ENCODE measurements around the gene ERBB4. TPM values are rescaled to one million over a fixed set of nuclear protein-coding genes. Genes with fewer than 3 reads are reported as not detected.
"Not testable (repeated sequence)": the region's sequence is repeated elsewhere in the genome, so short reads cannot be mapped to it uniquely, and the experiment has no call there.

Gene ERBB4
- total RNA-seq, 1 donor from 2014 or later = not detected

GRCh38 chr2:212517693-212518092 is 20.9 kb downstream of the ERBB4 start:
- Mint-ChIP-seq H3K27ac (no peak overlapping the region), H3K4me1 (ENCODE audit: low read depth) (no peaks in the 10 kb centered on the region), H3K9me3 (no peaks in the 10 kb centered on the region), H3K4me3 (no peak overlapping the region), H3K36me3 (ENCODE audit: low read depth) (no peaks in the 10 kb centered on the region), H3K27me3 (ENCODE audit: insufficient read depth) (peaks cover 2% of the 10 kb centered on the region)
- no peak for DNase-seq (ENCODE audit: low spot score)
- intact Hi-C loops (cut with micrococcal nuclease) = no loop called here

DNA sequence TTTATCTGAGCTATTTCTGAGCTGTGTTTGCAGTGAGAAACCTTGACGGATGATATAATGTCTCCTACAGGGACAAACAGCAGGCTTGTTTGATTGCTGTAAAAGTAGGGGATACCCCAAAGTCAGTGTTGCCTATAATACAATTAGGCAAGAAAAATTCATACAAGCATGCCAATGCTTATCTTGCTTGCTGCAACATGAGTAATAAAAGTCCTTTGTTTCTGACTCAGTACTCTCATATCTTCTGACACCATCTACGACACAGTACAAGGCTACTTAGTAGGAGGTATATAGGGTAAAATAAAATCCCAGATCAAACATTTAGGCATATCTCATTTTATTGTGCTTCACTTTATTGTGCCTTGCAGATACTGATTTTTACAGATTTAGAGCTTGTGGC is 33.0 kb downstream of the ERBB4 start:
- intact Hi-C loops (cut with micrococcal nuclease) = no loop called here
- Mint-ChIP-seq H3K27me3 (ENCODE audit: insufficient read depth) (peaks cover 2% of the 10 kb centered on the region), H3K27ac (no peak overlapping the region), H3K36me3 (ENCODE audit: low read depth) (no peaks in the 10 kb centered on the region), H3K4me1 (ENCODE audit: low read depth) (no peaks in the 10 kb centered on the region), H3K9me3 (no peaks in the 10 kb centered on the region), H3K4me3 (no peak overlapping the region)
- no peak for DNase-seq (ENCODE audit: low spot score)

DNA sequence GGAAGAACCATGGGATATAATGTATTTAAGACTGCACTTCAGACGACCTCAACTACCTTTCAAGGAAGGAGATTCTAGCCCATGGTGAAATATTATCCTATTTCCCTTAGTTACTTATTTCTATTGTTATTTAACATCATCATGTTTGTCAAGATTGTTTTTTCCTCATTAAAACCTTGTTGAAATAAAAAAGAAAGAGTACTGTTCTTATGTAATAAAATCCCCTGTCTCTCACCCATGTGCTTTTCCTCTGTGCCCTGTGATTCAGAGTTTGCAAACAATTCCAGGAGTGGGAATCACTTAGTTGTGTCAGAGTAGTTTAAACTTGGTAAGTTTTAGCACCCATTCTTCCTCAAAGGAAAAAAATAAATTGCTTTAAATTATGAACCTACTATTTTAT is 43.6 kb downstream of the ERBB4 start:
- Mint-ChIP-seq H3K27ac (no peak overlapping the region), H3K36me3 (ENCODE audit: low read depth) (no peaks in the 10 kb centered on the region), H3K9me3 (no peaks in the 10 kb centered on the region), H3K4me1 (ENCODE audit: low read depth) (no peaks in the 10 kb centered on the region), H3K27me3 (ENCODE audit: insufficient read depth) (no peaks in the 10 kb centered on the region), H3K4me3 (no peak overlapping the region)
- DNase-seq (ENCODE audit: low spot score) = no peak
- intact Hi-C loops (cut with micrococcal nuclease) = no loop called here

- intact Hi-C loops (cut with micrococcal nuclease) = no loop called here
- Mint-ChIP-seq H3K36me3 (ENCODE audit: low read depth) (no peaks in the 10 kb centered on the region), H3K9me3 (no peaks in the 10 kb centered on the region), H3K4me3 (no peak overlapping the region), H3K27me3 (ENCODE audit: insufficient read depth) (no peaks in the 10 kb centered on the region), H3K27ac (no peak overlapping the region), H3K4me1 (ENCODE audit: low read depth) (no peaks in the 10 kb centered on the region)
- no peak for DNase-seq (ENCODE audit: low spot score)
Observed at GRCh38 chr2:212494418-212495020, 44.1 kb downstream of the ERBB4 start.

DNA sequence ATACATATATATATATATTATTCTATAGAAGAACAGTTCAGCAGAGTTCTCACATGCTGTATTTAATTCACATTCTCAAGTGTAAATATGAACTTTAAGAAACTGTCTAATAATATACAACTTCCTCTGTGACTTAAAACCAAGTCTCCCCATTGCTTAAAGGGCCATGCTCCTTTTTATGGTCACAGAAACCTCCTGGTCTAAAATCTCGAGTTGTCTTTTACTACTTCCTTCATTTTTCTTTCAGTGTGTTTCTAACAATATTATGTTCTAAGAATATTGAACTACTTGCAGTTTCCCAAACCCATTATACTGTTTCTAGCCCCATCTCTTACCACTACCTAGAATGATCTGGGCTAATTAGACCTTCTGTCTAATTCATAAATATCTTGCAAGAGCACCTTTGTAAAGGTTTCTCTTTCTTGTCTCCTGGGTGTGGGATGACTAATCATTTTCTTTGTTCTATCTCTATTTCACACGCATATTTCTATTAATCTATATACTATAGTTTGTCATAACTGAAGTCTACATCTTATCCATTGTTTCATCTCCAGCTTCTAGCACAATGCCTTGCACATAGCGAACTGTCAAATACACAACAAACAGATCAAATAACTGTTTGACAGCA is 48.8 kb downstream of the ERBB4 start:
- intact Hi-C loops (cut with micrococcal nuclease) = no loop called here
- H3K4me1 Mint-ChIP-seq (ENCODE audit: low read depth) = no peaks in the 10 kb centered on the region
- DNase-seq (ENCODE audit: low spot score) = no peak
- H3K9me3 Mint-ChIP-seq = no peaks in the 10 kb centered on the region
- no peaks in the 10 kb centered on the region for H3K27me3 Mint-ChIP-seq (ENCODE audit: insufficient read depth)
- no peaks in the 10 kb centered on the region for H3K36me3 Mint-ChIP-seq (ENCODE audit: low read depth)
- no peak overlapping the region for H3K4me3 Mint-ChIP-seq
- no peak overlapping the region for H3K27ac Mint-ChIP-seq

DNA sequence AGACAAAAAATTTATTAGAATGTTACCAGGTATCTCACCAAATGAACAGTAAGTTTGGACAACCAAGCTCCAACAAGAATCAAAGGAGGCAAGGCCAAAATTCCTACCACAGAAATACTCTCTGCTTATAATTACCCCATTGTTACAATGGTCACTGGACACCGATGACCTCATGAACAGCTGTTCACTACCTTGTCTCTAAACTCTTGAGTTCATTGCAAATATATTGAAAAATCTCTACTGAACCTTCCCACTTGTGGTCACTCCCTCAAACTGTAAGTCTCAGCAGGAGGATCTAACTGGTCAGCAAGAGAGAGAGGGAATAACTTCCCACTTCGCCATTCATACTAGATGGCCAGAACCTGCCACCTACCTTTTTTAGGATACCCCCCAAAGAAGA is 50.0 kb downstream of the ERBB4 start:
- H3K4me3 Mint-ChIP-seq = no peak overlapping the region

DNA sequence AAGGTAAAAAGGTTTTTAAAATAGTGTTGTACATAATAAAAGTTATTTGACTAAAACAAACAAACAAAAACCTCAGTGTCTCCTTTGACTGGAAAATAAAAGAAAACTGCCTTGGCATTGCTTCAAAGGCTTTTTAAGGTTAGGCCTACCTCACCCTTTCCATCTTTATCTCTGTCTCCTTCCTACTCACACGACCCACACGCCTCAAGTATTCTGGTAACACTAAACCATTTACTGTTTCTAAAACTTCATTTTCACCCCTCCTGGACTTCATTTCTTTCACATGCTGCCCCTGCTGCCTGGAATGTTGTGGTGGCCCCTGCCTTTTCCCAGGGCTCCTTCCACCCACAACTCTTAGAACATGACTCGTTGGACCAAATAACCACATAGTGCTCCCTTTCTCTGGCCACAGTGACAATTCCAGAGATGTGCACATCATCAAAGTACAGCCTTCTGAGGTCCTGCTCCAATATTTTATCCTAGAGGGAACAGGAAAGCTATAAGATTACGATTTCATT is 54.0 kb downstream of the ERBB4 start:
- intact Hi-C loops (cut with micrococcal nuclease) = no loop called here
- H3K4me1 Mint-ChIP-seq (ENCODE audit: low read depth) = no peaks in the 10 kb centered on the region
- no peaks in the 10 kb centered on the region for H3K36me3 Mint-ChIP-seq (ENCODE audit: low read depth)
- H3K9me3 Mint-ChIP-seq = no peaks in the 10 kb centered on the region
- no peak overlapping the region for H3K27ac Mint-ChIP-seq
- no peaks in the 10 kb centered on the region for H3K27me3 Mint-ChIP-seq (ENCODE audit: insufficient read depth)
- H3K4me3 Mint-ChIP-seq = no peak overlapping the region
- no peak for DNase-seq (ENCODE audit: low spot score)

More for the DNA sequence above, 50.0 kb downstream of the ERBB4 start:
- no peak for DNase-seq (ENCODE audit: low spot score)
- no peaks in the 10 kb centered on the region for H3K36me3 Mint-ChIP-seq (ENCODE audit: low read depth)
- no peaks in the 10 kb centered on the region for H3K9me3 Mint-ChIP-seq
- H3K4me1 Mint-ChIP-seq (ENCODE audit: low read depth) = no peaks in the 10 kb centered on the region
- H3K27me3 Mint-ChIP-seq (ENCODE audit: insufficient read depth) = no peaks in the 10 kb centered on the region
- no peak overlapping the region for H3K27ac Mint-ChIP-seq
- intact Hi-C loops (cut with micrococcal nuclease) = no loop called here

DNA sequence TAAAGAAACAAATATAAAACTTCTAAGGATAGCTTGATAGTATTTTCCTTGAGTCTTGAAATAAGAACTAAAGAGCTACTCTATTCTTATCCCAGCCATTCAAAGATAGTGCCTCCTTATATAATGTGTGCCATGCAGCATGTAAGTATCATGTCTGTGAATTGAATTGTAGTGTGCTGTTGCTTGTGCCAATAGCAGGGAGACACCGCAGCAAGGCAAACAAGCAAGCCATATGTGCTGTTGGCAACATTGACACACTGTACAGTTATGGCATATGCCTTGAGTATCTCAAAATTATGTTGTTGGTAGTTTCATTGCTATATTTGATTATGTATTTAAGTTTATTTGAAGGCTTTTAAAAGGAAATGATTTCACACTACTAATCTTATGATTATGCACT is 58.2 kb downstream of the ERBB4 start:
- intact Hi-C loops (cut with micrococcal nuclease) = no loop called here
- Mint-ChIP-seq H3K9me3 (no peaks in the 10 kb centered on the region), H3K4me1 (ENCODE audit: low read depth) (no peaks in the 10 kb centered on the region), H3K27me3 (ENCODE audit: insufficient read depth) (no peaks in the 10 kb centered on the region), H3K36me3 (ENCODE audit: low read depth) (no peaks in the 10 kb centered on the region), H3K27ac (no peak overlapping the region), H3K4me3 (no peak overlapping the region)
- no peak for DNase-seq (ENCODE audit: low spot score)

DNA sequence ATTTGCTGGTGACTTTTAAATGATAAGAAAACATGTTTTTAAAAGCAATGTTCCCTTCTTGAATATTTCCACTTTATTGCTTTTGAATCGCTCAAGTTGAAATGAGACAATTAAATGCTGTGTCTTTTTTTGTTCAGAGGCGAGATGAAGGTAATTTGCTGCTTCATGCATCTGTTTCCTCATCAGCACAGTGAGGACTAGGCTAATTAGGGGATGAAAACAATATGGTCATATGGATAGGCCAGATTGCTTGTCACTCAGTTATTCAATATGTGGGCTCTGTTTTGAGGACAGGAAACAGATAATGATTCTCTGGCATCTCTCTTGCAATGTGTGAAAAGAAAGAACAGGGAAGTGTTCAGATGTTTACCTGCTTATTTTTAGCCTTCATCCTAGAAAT is 61.0 kb downstream of the ERBB4 start:
- no peak for DNase-seq (ENCODE audit: low spot score)
- Mint-ChIP-seq H3K4me1 (ENCODE audit: low read depth) (no peaks in the 10 kb centered on the region), H3K9me3 (no peaks in the 10 kb centered on the region), H3K27me3 (ENCODE audit: insufficient read depth) (no peaks in the 10 kb centered on the region), H3K27ac (no peak overlapping the region), H3K36me3 (ENCODE audit: low read depth) (no peaks in the 10 kb centered on the region), H3K4me3 (no peak overlapping the region)
- intact Hi-C loops (cut with micrococcal nuclease) = no loop called here

- no peaks in the 10 kb centered on the region for H3K4me1 Mint-ChIP-seq (ENCODE audit: low read depth)
Observed at GRCh38 chr2:212473211-212473610, 65.4 kb downstream of the ERBB4 start.

DNA sequence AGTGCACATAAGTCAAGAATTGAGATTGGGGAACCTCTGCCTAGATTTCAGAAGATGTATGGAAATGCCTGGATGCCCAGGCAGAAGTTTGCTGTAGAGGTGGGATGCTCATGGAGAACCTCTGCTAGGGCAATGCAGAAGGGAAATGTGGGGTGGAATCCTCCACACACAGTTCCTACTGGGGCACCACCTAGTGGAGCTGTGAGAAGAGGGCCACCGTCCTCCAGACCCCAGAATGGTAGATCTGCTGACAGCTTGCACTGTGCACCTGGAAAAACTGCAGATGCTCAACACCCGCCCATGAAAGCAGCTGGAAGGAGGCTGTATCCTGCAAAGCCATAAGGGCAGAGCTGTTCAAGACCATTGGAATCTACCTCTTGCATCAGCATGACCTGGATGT is 71.1 kb downstream of the ERBB4 start:
- H3K27me3 Mint-ChIP-seq (ENCODE audit: insufficient read depth); intact Hi-C loops (cut with micrococcal nuclease); H3K27ac Mint-ChIP-seq; DNase-seq (ENCODE audit: low spot score); H3K9me3 Mint-ChIP-seq; H3K4me3 Mint-ChIP-seq; H3K4me1 Mint-ChIP-seq (ENCODE audit: low read depth); H3K36me3 Mint-ChIP-seq (ENCODE audit: low read depth): not testable (repeated sequence)

More at GRCh38 chr2:212473211-212473610, 65.4 kb downstream of the ERBB4 start:
- H3K36me3 Mint-ChIP-seq (ENCODE audit: low read depth) = no peaks in the 10 kb centered on the region
- intact Hi-C loops (cut with micrococcal nuclease) = no loop called here
- H3K9me3 Mint-ChIP-seq = no peaks in the 10 kb centered on the region
- no peaks in the 10 kb centered on the region for H3K27me3 Mint-ChIP-seq (ENCODE audit: insufficient read depth)
- H3K4me3 Mint-ChIP-seq = no peak overlapping the region
- DNase-seq (ENCODE audit: low spot score) = no peak
- H3K27ac Mint-ChIP-seq = no peak overlapping the region

GRCh38 chr2:212465456-212465855 is 73.1 kb downstream of the ERBB4 start:
- DNase-seq (ENCODE audit: low spot score) = no peak
- Mint-ChIP-seq H3K9me3 (no peaks in the 10 kb centered on the region), H3K4me3 (no peak overlapping the region), H3K4me1 (ENCODE audit: low read depth) (no peaks in the 10 kb centered on the region), H3K27ac (no peak overlapping the region), H3K36me3 (ENCODE audit: low read depth) (no peaks in the 10 kb centered on the region), H3K27me3 (ENCODE audit: insufficient read depth) (no peaks in the 10 kb centered on the region)
- intact Hi-C loops (cut with micrococcal nuclease) = no loop called here

DNA sequence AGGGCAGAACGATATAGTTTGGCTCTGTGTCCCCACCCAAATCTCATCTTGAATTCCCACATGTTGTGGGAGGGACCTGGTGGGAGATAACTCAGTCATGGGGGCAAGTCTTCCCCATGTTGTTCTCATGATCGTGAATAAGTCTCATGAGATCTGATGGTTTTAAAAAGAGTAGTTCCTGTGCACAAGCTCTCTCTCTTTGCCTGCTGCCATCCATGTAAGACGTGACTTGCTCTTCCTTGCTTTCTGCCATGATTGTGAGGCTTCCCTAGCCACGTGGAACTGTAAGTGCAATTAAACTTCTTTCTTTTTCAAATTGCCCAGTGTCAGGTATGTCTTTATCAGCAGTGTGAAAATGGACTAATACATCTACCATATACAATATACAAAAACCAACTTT is 76.9 kb downstream of the ERBB4 start:
- H3K27ac Mint-ChIP-seq; H3K36me3 Mint-ChIP-seq (ENCODE audit: low read depth); H3K4me1 Mint-ChIP-seq (ENCODE audit: low read depth); H3K4me3 Mint-ChIP-seq; H3K9me3 Mint-ChIP-seq; DNase-seq (ENCODE audit: low spot score); intact Hi-C loops (cut with micrococcal nuclease); H3K27me3 Mint-ChIP-seq (ENCODE audit: insufficient read depth): not testable (repeated sequence)

DNA sequence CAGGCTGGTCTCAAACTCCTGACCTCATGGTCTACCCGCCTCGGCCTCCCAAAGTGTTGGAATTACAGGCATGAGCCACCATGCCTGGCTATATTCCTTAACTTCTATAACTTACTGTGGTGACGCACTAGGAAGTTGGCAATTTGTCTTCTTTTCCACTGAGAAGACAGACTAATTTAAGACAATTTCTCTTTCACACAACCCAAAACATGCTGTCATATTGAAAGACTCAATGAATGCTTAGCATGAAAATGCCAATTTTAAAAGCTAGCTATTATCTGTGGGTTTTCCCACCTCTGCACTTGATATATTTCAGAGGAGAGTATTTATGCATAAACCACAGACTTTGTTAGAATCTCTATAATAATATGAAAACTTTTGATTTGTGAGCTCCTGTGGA is 84.5 kb downstream of the ERBB4 start:
- DNase-seq (ENCODE audit: low spot score) = no peak
- Mint-ChIP-seq H3K4me1 (ENCODE audit: low read depth) (no peaks in the 10 kb centered on the region), H3K4me3 (no peak overlapping the region), H3K9me3 (no peaks in the 10 kb centered on the region), H3K27me3 (ENCODE audit: insufficient read depth) (peaks cover 2% of the 10 kb centered on the region), H3K27ac (no peak overlapping the region), H3K36me3 (ENCODE audit: low read depth) (no peaks in the 10 kb centered on the region)
- intact Hi-C loops (cut with micrococcal nuclease) = no loop called here

Data from activated T-helper 1 cell treated with anti-CD3 and anti-CD28 coated beads, Interleukin-12 subunit alpha, Interleukin-12 subunit beta, Interleukin-2, Interleukin-4 antibody, amounts not matched to agents 30 ng/mL and 10 ng/mL and 1 ng/mL, durations not matched to agents 14 hours and 24 hours and 36 hours (primary cell).